Measurements from ENCODE around the gene WRAP73. TPM values are rescaled to one million over a fixed set of nuclear protein-coding genes. Genes with fewer than 3 reads are reported as not detected.

WRAP73 gene
- total RNA-seq, 1 experiment from 2014 or later, result 51.4 TPM

- intact Hi-C loops (cut with micrococcal nuclease), result no loop called here
- TF ChIP-seq POLR2AphosphoS5 (IDR thresholded peaks at IDR 0.05; ENCODE audit: low read depth, low read length) (no peak), SIN3A (IDR thresholded peaks at IDR 0.05; ENCODE audit: low read depth) (no peak), JUND (IDR thresholded peaks at IDR 0.05) (no peak), FOSL1 (IDR thresholded peaks at IDR 0.05; ENCODE audit: low read depth) (no peak), ELF1 (IDR thresholded peaks at IDR 0.05; ENCODE audit: borderline replicate concordance, low read depth) (no peak)
- no peaks in the 10 kb centered on the region for H3K4me1 ChIP-seq (ENCODE audit: control insufficient read depth in 1 of 2, insufficient read depth in 2 of 2, low read length in 2 of 2)
- no peaks in the 10 kb centered on the region for H3K36me3 ChIP-seq (ENCODE audit: control insufficient read depth in 1 of 2, insufficient read depth in 2 of 2, low read length in 2 of 2)
- H3K4me2 ChIP-seq (ENCODE audit: low read length), result no peak overlapping the region
- no peak overlapping the region for H3K27ac ChIP-seq (ENCODE audit: low read depth, low read length)
- ChIA-PET RAD21 (ENCODE audit: low non-redundant PET in 1 of 2, low total read pairs in 2 of 2, uncharacterized antibody in 2 of 2, unreplicated experiment in 2 of 2) (no interaction called here), POLR2A (no interaction called here), CTCF (no interaction called here)
- H3K79me2 ChIP-seq (ENCODE audit: insufficient read depth, low read length), result no peaks in the 10 kb centered on the region
- no peaks in the 10 kb centered on the region for H3K27me3 ChIP-seq (ENCODE audit: insufficient read depth, low read length)
- no peaks in the 10 kb centered on the region for H3K9me2 ChIP-seq (ENCODE audit: insufficient read depth)
- H3K9me3 ChIP-seq (ENCODE audit: control insufficient read depth in 1 of 2, insufficient read depth in 1 of 2, low read depth in 1 of 2, low read length in 2 of 2), result no peaks in the 10 kb centered on the region
- DNase-seq (ENCODE audit: low read depth, low spot score) (no peak), ATAC-seq (no peak)
- H2AFZ ChIP-seq (ENCODE audit: low read depth, low read length, poor library complexity, severe bottlenecking), result no peak overlapping the region
- BruUV-seq (replicated peaks), result no TSS peak
- no peak overlapping the region for H3K4me3 ChIP-seq (replicated peaks in 1 of 2; ENCODE audit: low read depth in 1 of 2, low read length in 2 of 2)
- H4K20me1 ChIP-seq (ENCODE audit: insufficient read depth), result no peaks in the 10 kb centered on the region
- H3K9ac ChIP-seq (ENCODE audit: low read length), result no peak overlapping the region
Measured at GRCh38 chr1:3687504-3687903, 37.6 kb upstream of the WRAP73 start.

- intact Hi-C loops (cut with micrococcal nuclease), result no loop called here
- Histone ChIP-seq H3K79me2 (ENCODE audit: insufficient read depth, low read length) (no peaks in the 10 kb centered on the region), H2AFZ (ENCODE audit: low read depth, low read length, poor library complexity, severe bottlenecking) (no peak overlapping the region), H3K27ac (ENCODE audit: low read depth, low read length) (no peak overlapping the region), H3K9ac (ENCODE audit: low read length) (no peak overlapping the region), H3K27me3 (ENCODE audit: insufficient read depth, low read length) (no peaks in the 10 kb centered on the region), H3K9me2 (ENCODE audit: insufficient read depth) (no peaks in the 10 kb centered on the region), H3K4me3 (replicated peaks in 1 of 2; ENCODE audit: low read depth in 1 of 2, low read length in 2 of 2) (no peak overlapping the region), H3K4me2 (ENCODE audit: low read length) (no peak overlapping the region), H3K36me3 (ENCODE audit: control insufficient read depth in 1 of 2, insufficient read depth in 2 of 2, low read length in 2 of 2) (no peaks in the 10 kb centered on the region), H4K20me1 (ENCODE audit: insufficient read depth) (no peaks in the 10 kb centered on the region), H3K4me1 (ENCODE audit: control insufficient read depth in 1 of 2, insufficient read depth in 2 of 2, low read length in 2 of 2) (peaks cover 2% of the 10 kb centered on the region in 2 experiments; a peak in 3 of 4 replicates), H3K9me3 (ENCODE audit: control insufficient read depth in 1 of 2, insufficient read depth in 1 of 2, low read depth in 1 of 2, low read length in 2 of 2) (no peaks in the 10 kb centered on the region)
- ChIA-PET POLR2A (no interaction called here), RAD21 (ENCODE audit: low non-redundant PET in 1 of 2, low total read pairs in 2 of 2, uncharacterized antibody in 2 of 2, unreplicated experiment in 2 of 2) (no interaction called here), CTCF (interaction anchor here (1.2 kb wide), 1 partner anchor 233 kb away, joined by 3 read pairs; no protein-coding TSS in a partner anchor)
- DNase-seq (ENCODE audit: low read depth, low spot score) (no peak), ATAC-seq (no peak)
- no TSS peak for BruUV-seq (replicated peaks)
- TF ChIP-seq CTCF (IDR thresholded peaks at IDR 0.05 in 2 of 3, conservative IDR thresholded peaks at IDR 0.05 in 1 of 3; ENCODE audit: borderline replicate concordance in 1 of 3, insufficient read depth in 1 of 3, low read depth in 2 of 3, low read length in 2 of 3) (no peak), REST (IDR thresholded peaks at IDR 0.05; ENCODE audit: low read depth) (no peak), CBX3 (IDR thresholded peaks at IDR 0.05; ENCODE audit: low read depth) (no peak), SP1 (IDR thresholded peaks at IDR 0.05; ENCODE audit: low read depth) (no peak), POLR2AphosphoS5 (IDR thresholded peaks at IDR 0.05; ENCODE audit: low read depth, low read length) (no peak), FOSL1 (IDR thresholded peaks at IDR 0.05; ENCODE audit: low read depth) (no peak), SRF (IDR thresholded peaks at IDR 0.05; ENCODE audit: low read depth) (no peak), POLR2A (IDR thresholded peaks at IDR 0.05; ENCODE audit: borderline replicate concordance, extremely low read depth, insufficient read depth, insufficient read length) (no peak), ZFX (IDR thresholded peaks at IDR 0.05) (no peak)
Measured at GRCh38 chr1:3685906-3686305, 36.0 kb upstream of the WRAP73 start.
